ENCODE measurements around the gene AP5Z1.

Gene AP5Z1

DNA sequence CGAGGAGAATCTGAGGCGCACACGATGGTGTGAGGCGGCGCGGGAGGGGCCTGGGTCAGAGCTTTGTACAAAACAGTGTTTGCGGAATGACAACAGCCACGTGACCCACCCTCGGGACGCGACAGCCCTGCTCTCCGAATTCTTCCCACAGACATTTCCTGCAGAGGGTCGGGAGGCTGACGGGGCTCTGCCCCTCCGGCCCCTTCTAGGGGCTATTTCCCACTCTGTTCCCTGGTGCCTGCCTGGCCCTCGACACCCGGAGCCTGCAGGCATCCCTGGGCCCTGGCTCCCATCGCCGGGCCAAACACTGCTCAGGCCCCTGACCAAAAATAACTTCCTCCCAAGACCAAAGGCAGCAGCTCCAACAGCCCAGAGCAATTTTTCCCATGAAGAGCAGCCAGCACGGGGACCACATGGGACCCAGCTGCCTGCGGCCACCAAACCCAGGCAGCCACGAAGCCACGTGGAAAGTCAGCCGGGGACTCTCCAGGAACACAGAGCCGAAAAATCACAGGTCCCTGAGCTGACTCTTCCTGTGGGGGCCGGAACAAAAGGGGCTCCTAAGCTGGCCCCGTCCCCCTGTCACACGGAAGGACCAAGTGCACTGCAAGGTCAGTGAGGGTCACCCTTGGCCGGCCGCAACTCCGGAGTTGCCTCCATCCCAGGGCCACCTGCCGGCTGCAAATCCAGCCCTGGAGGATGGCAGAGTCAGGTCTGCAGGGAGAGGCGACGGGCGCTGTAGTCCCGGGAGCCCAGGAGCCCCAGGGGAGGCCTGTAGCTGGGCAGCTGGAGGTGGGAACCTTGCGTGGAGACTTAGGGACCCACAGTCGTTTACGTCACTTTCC, 44.4 kb downstream of the AP5Z1 start:
- no peaks in the 10 kb centered on the region for H3K79me2 ChIP-seq (ENCODE audit: insufficient read depth, low read length)
- H3K4me3 ChIP-seq (ENCODE audit: low read depth, low read length, poor library complexity, severe bottlenecking), result no peak overlapping the region
- no peaks in the 10 kb centered on the region for H3K27me3 ChIP-seq (ENCODE audit: insufficient read depth, low read length)
- H3K9me3 ChIP-seq (ENCODE audit: low read length), result no peaks in the 10 kb centered on the region
- H3K36me3 ChIP-seq (ENCODE audit: insufficient read depth, low read length), result no peaks in the 10 kb centered on the region
- no peak overlapping the region for H3K9ac ChIP-seq (ENCODE audit: low read length)
- no peak for TF ChIP-seq EZH2 (IDR thresholded peaks at IDR 0.05; ENCODE audit: borderline replicate concordance, low read length)
- TF ChIP-seq, protein P1, sequence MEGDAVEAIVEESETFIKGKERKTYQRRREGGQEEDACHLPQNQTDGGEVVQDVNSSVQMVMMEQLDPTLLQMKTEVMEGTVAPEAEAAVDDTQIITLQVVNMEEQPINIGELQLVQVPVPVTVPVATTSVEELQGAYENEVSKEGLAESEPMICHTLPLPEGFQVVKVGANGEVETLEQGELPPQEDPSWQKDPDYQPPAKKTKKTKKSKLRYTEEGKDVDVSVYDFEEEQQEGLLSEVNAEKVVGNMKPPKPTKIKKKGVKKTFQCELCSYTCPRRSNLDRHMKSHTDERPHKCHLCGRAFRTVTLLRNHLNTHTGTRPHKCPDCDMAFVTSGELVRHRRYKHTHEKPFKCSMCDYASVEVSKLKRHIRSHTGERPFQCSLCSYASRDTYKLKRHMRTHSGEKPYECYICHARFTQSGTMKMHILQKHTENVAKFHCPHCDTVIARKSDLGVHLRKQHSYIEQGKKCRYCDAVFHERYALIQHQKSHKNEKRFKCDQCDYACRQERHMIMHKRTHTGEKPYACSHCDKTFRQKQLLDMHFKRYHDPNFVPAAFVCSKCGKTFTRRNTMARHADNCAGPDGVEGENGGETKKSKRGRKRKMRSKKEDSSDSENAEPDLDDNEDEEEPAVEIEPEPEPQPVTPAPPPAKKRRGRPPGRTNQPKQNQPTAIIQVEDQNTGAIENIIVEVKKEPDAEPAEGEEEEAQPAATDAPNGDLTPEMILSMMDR (IDR thresholded peaks at IDR 0.05; ENCODE audit: low read length), result no peak
- no peak overlapping the region for H3K27ac ChIP-seq (ENCODE audit: low read depth, low read length, poor library complexity, severe bottlenecking)
- no peak overlapping the region for H3K4me2 ChIP-seq (ENCODE audit: low read length)
- no peaks in the 10 kb centered on the region for H3K9me2 ChIP-seq (ENCODE audit: low read depth, low read length)
- no peaks in the 10 kb centered on the region for H4K20me1 ChIP-seq (ENCODE audit: insufficient read depth, low read length)
- H3K4me1 ChIP-seq (ENCODE audit: insufficient read depth, low read length, severe bottlenecking), result no peaks in the 10 kb centered on the region
- H2AFZ ChIP-seq (ENCODE audit: low read length), result no peak overlapping the region
- H3F3A ChIP-seq (ENCODE audit: insufficient read depth, low read length), result no peaks in the 10 kb centered on the region

DNA sequence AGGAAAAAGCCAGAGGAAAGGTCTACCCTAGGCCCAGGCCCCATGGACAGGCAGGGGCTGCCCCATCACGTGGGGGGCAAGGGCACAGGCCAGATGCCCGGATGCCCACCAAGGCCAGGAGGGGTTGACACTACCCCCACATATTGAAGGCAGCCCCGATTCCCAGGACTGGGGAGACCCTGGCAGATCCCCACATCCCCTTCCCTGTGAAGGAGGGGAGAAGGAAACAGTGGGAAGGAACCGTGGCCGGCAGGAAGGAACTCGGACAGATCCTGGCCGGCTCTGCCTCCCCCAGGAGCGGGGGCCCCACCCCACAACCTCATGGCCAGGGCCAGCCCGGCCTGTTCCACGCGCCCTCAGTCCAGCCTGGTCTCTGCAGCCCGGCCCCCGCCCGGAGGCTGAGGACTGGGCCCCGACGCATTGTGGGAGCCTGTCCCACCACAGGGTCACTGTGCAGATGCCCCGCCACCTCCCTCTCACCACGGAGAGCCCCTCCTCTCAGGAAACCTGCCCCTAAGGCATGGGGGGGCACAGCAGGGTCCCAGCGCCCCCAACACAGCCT, 45.1 kb downstream of the AP5Z1 start:
- no peaks in the 10 kb centered on the region for H4K20me1 ChIP-seq (ENCODE audit: insufficient read depth, low read length)
- H2AFZ ChIP-seq (ENCODE audit: low read length), result no peak overlapping the region
- H3K4me3 ChIP-seq (ENCODE audit: low read depth, low read length, poor library complexity, severe bottlenecking), result no peak overlapping the region
- no peak overlapping the region for H3K4me2 ChIP-seq (ENCODE audit: low read length)
- H3K36me3 ChIP-seq (ENCODE audit: insufficient read depth, low read length), result no peaks in the 10 kb centered on the region
- H3K27ac ChIP-seq (ENCODE audit: low read depth, low read length, poor library complexity, severe bottlenecking), result no peak overlapping the region
- no peaks in the 10 kb centered on the region for H3K9me2 ChIP-seq (ENCODE audit: low read depth, low read length)
- H3K9ac ChIP-seq (ENCODE audit: low read length), result no peak overlapping the region
- no peaks in the 10 kb centered on the region for H3K4me1 ChIP-seq (ENCODE audit: insufficient read depth, low read length, severe bottlenecking)
- no peaks in the 10 kb centered on the region for H3K9me3 ChIP-seq (ENCODE audit: low read length)
- TF ChIP-seq, protein P1 (IDR thresholded peaks at IDR 0.05; ENCODE audit: low read length), result no peak
- TF ChIP-seq EZH2 (IDR thresholded peaks at IDR 0.05; ENCODE audit: borderline replicate concordance, low read length), result no peak
- no peaks in the 10 kb centered on the region for H3F3A ChIP-seq (ENCODE audit: insufficient read depth, low read length)
- no peaks in the 10 kb centered on the region for H3K79me2 ChIP-seq (ENCODE audit: insufficient read depth, low read length)
- no peaks in the 10 kb centered on the region for H3K27me3 ChIP-seq (ENCODE audit: insufficient read depth, low read length)

DNA sequence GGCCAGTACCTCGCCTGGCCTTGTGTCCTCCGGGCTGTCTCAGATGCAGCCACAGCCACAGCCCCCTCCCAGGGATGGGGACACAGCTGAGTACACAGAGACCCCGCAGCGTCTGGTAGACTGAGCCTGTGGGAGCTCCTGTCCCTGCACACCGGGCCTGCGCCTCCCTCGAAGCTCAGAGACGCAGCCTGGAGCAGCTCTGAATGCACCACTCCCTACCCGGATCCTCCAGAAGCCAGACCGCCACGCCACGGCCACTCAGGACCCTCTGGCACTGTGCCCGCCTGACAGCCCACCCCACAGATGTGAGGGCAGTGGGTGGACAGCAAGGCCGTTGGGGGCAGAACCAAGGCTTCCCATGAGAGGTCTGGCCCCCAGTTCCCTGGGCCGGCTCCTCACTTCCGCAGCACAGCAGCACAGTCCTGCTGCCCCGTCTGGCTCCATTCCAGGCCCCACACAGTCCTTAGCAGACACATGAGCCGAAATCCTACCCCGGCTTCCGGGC, 45.6 kb downstream of the AP5Z1 start:
- H3K4me3 ChIP-seq (ENCODE audit: low read depth, low read length, poor library complexity, severe bottlenecking), result no peak overlapping the region
- no peaks in the 10 kb centered on the region for H4K20me1 ChIP-seq (ENCODE audit: insufficient read depth, low read length)
- H3K79me2 ChIP-seq (ENCODE audit: insufficient read depth, low read length), result no peaks in the 10 kb centered on the region
- no peaks in the 10 kb centered on the region for H3K27me3 ChIP-seq (ENCODE audit: insufficient read depth, low read length)
- no peaks in the 10 kb centered on the region for H3K36me3 ChIP-seq (ENCODE audit: insufficient read depth, low read length)
- no peaks in the 10 kb centered on the region for H3F3A ChIP-seq (ENCODE audit: insufficient read depth, low read length)
- H3K9me2 ChIP-seq (ENCODE audit: low read depth, low read length), result no peaks in the 10 kb centered on the region
- H3K27ac ChIP-seq (ENCODE audit: low read depth, low read length, poor library complexity, severe bottlenecking), result no peak overlapping the region
- TF ChIP-seq EZH2 (IDR thresholded peaks at IDR 0.05; ENCODE audit: borderline replicate concordance, low read length), result no peak
- TF ChIP-seq, protein P1 (IDR thresholded peaks at IDR 0.05; ENCODE audit: low read length), result no peak
- H3K9ac ChIP-seq (ENCODE audit: low read length), result no peak overlapping the region
- no peak overlapping the region for H2AFZ ChIP-seq (ENCODE audit: low read length)
- H3K4me2 ChIP-seq (ENCODE audit: low read length), result no peak overlapping the region
- no peaks in the 10 kb centered on the region for H3K9me3 ChIP-seq (ENCODE audit: low read length)
- H3K4me1 ChIP-seq (ENCODE audit: insufficient read depth, low read length, severe bottlenecking), result no peaks in the 10 kb centered on the region

All from OCI-LY1 (cell line).